ENCODE results near the gene PRRX2.

PRRX2 gene

DNA sequence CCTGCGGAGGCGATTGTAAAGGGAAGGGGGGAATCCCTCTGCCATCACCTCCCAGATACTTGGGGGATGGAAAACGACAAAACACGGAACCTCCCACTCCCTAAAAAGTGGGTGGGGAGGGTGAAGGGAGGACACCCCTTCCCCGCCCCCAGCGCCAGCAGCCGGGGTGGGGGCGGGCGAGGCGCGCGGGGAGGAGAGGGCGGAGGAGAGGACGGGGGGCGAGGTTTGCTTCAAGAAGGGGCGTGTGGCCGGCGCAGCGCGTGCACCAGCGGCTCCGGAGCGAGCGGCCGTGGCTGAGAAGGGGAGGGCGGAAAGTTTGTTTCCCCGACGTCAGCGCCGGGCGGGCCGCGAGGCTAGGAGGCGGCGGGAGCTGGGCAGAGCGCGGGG, at the start of gene PRRX2:
Gene PRRX2 (plus strand): TSS at position 259 of the 387 bp plus-strand sequence. CDS start 221 bp downstream, outside the sequence.
- no peak for DNase-seq (ENCODE audit: low read depth, low spot score)

- DNase-seq (ENCODE audit: low read depth, low spot score), result peak; percentile 66
These were observed 48.3 kb upstream of the PRRX2 start for GRCh38 chr9:129617167-129617566.

GRCh38 chr9:129619787-129620668, 45.4 kb upstream of the PRRX2 start:
- DNase-seq (ENCODE audit: low read depth, low spot score), result no peak

DNA sequence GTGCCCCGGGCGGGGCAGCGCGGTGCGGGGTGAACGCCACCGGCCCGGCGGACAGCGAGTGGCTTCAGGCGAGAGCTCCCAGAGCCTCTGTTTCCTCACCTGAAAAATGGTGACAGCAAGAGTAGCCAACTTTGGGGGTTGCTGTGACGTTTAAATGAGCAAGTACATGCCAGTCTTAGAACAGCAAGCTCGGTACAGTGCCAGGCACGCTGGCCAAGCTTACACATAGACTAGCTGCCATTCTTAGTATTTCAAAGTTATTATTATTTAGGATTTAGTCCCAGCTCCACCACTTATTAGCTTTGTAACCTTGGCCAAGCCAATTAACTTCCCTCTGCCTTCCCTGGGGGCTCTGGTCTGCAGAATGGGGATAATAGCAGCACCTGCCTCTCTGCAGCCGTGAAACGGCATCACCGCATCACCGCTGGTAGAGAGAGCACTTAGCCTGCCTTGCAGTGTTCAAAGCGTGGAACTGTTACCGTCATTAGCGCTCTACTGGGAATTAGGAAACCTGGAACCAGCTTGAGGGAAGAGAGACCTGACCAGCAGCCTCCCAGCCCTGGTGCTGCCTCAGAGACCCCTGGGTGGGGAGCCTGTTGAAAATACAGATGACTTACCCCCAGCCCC, 44.7 kb upstream of the PRRX2 start, which contains the start of gene C9orf50:
Gene C9orf50 (minus strand): TSS at position 433 of the 627 bp plus-strand sequence. CDS start 527 bp downstream, outside the sequence.
- DNase-seq (ENCODE audit: low read depth, low spot score), result no peak

DNA sequence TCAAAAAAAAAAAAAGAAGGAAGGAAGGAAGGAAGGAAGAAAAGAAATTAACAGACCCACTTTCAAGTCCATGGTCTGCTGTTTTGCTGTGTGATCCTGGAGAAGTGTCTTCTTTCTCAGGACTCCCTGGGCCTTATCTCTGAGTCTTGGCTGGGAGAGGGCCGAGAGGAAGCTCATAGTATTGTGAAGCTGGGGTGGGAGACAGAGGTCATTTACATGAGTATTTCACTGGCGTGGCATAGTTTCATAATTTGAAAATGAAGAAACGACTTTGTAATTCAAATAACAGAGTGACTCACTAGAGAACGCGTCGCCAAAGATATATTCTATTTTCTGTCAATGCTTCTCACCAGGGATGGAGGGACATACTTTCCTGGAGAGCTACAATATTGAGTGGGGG, 42.1 kb upstream of the PRRX2 start:
- DNase-seq (ENCODE audit: low read depth, low spot score), result no peak

GRCh38 chr9:129624168-129624759, 41.2 kb upstream of the PRRX2 start:
- peak; percentile 94 for DNase-seq (ENCODE audit: low read depth, low spot score)

- DNase-seq (ENCODE audit: low read depth, low spot score), result no peak
These were observed 40.5 kb upstream of the PRRX2 start for GRCh38 chr9:129624947-129625346.

- DNase-seq (ENCODE audit: low read depth, low spot score), result peak; percentile 92
These were observed 39.3 kb upstream of the PRRX2 start, which contains the start of gene NTMT1 for GRCh38 chr9:129626079-129626624. Gene NTMT1, plus strand, starts transcription at chr9:129626163. Its CDS starts 6,541 bp downstream, at chr9:129632704.

- DNase-seq (ENCODE audit: low read depth, low spot score), result peak; percentile 63
These were observed 38.7 kb upstream of the PRRX2 start for GRCh38 chr9:129626625-129627284.

DNA sequence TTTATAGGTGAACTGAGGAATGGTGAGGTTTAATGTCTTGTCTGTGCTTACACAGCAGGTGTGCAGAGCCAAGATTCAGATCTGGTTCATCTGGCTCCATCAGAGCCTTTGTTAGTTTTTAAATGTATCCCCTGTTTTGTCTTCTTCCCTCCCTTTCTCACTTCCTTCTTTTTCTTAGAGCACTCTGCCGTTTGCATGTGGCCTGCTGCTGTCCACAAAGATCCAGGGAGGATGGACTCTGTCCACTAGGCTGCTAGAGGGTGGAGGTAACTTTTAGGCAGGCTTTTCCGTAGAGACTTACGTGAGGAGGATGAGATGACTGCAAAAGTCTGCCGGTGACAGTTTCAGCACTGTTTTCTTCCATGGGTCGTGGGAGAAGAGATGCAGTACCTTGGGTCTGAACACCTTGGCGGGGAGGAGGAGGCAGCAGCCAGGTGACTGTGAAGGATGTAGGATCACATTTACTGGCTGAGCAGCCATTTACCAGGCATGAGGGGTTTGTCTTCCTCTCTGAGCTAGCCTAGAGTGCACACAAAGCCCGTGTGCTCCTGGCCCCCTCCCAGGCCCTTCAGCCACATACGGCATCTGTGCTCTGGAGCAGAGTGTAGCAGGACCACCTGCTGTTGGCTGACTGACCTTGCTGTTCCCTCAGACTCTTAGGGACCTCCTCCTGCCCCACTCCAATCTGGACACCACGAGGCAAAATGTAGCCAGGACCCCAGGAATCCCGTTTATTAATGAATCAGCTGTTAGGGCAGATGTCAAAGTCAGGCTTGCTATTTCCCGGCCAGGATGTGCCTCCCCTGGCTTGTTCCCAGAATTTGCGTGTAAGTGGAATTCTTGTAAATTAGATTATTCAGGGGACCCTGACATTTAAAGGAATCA, 37.6 kb upstream of the PRRX2 start:
- no peak for DNase-seq (ENCODE audit: low read depth, low spot score)

DNA sequence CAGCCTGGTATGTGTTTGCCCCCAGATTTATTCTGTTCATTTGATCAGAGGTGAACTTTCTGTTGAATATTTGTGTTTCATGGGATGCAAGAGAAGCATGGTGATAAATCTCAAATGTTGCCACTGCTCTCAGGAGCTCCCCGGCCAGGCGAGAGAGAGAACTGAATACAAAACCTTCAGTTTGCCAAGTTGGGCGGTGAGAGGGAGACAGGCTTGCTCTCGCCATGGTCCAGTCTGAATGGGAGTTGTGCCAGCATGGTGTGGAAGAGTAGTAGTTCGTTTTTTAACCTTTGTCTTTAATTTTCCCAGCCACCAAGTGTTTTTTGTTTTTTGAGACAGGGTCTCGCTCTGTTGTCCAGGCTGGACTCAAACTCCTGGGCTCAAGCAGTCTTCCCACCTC, 36.7 kb upstream of the PRRX2 start:
- no peak for DNase-seq (ENCODE audit: low read depth, low spot score)

- DNase-seq (ENCODE audit: low read depth, low spot score), result no peak
These were observed 36.1 kb upstream of the PRRX2 start for GRCh38 chr9:129629251-129629820.

DNA sequence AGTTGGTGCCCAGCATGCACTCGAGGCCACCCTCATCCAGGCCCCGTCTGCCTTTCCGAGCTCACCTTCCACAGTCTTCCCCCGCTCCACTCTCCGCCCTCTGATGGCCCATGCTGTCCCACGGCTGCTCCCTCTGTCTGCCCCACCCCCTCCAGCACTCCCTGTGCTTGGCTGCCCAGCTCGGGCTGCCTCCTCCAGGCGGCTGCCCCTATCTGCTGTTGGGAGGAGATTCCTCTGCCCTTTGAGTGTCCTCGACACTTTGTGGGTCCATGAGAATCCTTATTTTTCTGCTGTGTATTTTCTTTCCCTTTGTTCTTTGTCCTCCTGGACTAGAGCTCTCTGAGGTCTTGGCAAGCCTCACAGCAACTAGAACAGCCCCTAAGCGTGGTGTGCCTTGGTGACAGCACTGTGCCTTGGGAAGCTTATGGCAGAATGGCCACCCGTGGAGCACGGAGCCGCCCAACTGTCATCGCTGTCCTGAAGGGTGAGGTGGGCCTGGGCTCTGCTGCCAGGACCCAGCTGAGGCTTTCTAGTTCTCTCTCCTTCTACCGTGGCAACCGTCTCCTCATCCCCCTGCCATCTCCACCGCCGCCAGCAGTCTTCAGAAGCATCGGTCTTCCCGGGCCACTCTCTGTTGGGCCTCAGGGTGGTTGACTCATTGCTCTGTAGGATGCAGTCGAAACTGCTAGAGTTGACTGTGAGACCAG, 34.3 kb upstream of the PRRX2 start:
- no peak for DNase-seq (ENCODE audit: low read depth, low spot score)

GRCh38 chr9:129631674-129632129, 33.7 kb upstream of the PRRX2 start:
- no peak for DNase-seq (ENCODE audit: low read depth, low spot score)

DNA sequence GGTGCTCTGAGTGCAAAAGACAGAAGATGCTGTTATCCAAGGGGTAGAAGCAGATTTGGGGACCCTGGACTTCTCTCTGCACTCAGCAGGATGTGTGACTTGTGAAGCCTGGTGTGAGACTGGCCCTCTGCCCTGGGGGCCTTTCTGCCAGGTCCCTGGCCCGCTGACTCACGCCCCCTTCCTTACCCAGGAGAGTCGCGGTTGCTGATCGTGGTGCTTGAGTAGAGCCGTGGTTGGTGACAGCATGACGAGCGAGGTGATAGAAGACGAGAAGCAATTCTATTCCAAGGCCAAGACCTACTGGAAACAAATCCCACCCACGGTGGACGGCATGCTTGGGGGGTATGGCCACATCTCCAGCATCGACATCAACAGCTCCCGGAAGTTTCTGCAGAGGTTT, 33.0 kb upstream of the PRRX2 start:
- peak; percentile 26 for DNase-seq (ENCODE audit: low read depth, low spot score)

DNA sequence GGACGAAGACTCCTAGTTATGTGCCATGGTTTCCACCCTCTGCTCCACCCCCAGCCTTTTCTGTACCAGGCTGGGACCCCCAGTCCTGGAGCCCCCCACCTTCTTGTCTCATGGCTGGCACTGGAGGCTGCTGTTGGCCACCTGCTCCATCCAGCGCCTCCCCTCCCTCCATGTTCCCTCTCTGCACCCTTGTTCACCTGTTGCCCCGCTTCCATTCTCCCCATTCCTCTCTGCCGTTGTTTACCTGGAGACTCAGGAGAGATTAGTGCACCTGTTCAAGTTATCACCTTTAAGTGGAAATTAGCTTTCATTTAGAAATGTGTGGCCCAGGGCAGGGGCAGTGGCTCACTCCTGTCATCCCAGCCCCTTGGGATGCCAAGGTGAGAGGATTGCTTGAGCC, 32.2 kb upstream of the PRRX2 start:
- no peak for DNase-seq (ENCODE audit: low read depth, low spot score)

- DNase-seq (ENCODE audit: low read depth, low spot score), result no peak
These were observed 31.6 kb upstream of the PRRX2 start for GRCh38 chr9:129633848-129634247.

DNA sequence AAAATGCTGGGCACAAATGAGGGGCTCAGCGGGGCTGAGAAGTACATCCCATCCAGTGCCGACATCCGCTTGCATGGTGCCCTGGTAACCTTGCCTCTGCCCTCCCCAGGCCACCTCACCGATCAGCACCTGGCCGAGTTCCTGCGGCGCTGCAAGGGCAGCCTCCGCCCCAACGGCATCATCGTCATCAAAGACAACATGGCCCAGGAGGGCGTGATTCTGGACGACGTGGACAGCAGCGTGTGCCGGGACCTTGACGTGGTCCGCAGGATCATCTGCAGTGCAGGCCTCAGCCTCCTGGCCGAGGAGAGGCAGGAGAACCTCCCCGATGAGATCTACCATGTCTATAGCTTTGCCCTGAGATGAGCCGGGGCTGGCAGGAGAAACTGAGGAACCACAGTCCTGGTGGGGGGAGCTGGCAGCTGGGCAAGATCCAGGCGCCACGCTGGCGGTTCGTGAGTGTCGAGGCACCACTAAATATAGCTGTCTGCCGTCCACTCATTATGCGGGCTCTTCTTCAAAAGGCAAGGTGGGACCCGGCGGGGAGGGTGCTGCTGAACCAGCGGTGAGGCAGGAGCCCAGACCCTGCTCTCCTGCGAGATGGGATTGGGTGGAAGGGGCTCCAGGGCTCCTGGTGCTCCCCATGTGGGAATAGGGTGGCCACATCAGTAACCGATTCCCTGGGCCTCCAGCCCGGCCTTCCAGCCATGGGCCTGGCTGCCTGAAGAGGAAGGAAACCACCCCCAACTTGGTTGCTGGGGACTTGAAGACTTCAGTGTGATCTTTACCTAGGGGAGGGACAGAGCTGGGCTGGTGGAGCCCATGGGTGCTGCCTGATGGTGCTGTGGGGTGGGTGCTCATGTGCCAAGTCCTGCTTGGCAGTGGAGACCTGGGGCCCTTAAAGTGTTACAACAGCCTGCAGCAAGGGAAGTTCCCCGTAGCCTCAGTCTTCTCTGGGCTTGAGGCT, 30.1 kb upstream of the PRRX2 start:
- no peak for DNase-seq (ENCODE audit: low read depth, low spot score)

Data from ELF-1 (cell line).